ENCODE data around the gene PPP1R7. TPM values are rescaled to one million over a fixed set of nuclear protein-coding genes. Genes with fewer than 3 reads are reported as not detected.

Gene PPP1R7
- total RNA-seq, 2 donors from 2014 or later: 89.1 to 97.8 TPM

GRCh38 chr2:241224018-241224850, 74.0 kb downstream of the PPP1R7 start:
- Mint-ChIP-seq H3K4me3 (no peak overlapping the region), H3K9me3 (no peaks in the 10 kb centered on the region), H3K4me1 (ENCODE audit: low read depth) (peaks cover 15% of the 10 kb centered on the region), H3K36me3 (ENCODE audit: insufficient read depth in 2 of 2) (peaks cover 2 to 7% of the 10 kb centered on the region in 2 donors), H3K27ac (no peak overlapping the region), H3K27me3 (ENCODE audit: low read depth) (peaks cover 10% of the 10 kb centered on the region)
- ATAC-seq (replicated peaks in 1 of 2) (peak; percentile 12 to 32), DNase-seq (no peak)

DNA sequence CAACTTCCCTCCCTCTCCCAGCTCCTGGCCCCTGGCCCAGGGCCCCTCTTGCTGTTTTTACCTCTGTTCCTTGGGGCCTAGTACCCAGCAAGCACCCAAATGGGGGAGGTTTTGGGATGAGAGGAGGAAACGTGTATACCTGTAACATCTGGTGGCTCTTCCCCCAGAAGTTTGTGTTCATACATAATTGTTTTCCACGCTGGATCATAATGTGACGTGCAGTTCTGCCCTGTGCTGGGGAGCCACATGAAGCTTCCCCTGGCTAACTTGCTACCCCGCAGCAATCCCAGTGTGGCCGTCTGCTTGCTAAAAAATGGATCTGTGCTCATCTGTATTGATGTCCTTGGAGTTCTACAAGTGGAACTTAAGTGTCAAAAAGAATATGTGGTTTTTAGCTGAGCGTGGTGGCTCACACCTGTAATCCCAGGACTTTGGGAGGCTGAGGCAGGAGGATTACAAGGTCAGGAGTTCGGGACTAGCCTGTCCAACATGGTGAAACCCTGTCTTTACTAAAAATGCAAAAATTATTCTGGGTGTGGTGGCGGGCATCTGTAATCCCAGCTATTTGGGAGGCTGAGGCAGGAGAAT, 74.7 kb downstream of the PPP1R7 start:
- Mint-ChIP-seq H3K4me3 (no peak overlapping the region), H3K27me3 (ENCODE audit: low read depth) (peaks cover 3% of the 10 kb centered on the region), H3K27ac (no peak overlapping the region), H3K4me1 (ENCODE audit: low read depth) (peaks cover 8% of the 10 kb centered on the region), H3K36me3 (ENCODE audit: insufficient read depth in 2 of 2) (peaks cover 2 to 6% of the 10 kb centered on the region in 2 donors), H3K9me3 (no peaks in the 10 kb centered on the region)
- ATAC-seq (replicated peaks in 1 of 2): no peak
- DNase-seq: no peak

DNA sequence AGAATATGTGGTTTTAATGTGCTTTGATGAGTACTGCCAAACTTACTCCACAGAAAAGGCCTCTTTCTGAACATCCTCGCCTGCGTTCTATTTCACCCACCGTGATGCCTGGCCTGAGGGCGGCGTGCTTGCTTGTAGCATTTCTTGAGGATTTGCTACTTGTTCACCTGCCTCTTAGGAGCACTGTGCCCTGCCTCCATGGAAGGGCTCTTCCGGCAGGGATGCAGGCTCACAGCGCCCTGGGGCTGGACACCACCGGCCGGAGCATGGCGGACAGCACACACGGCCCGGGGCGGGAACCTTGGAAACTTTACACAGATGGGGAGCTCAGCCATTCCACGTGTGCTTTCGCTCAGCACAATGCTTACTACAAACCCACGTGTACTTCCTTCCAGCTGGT, 75.3 kb downstream of the PPP1R7 start:
- Mint-ChIP-seq H3K27me3 (ENCODE audit: low read depth) (no peaks in the 10 kb centered on the region), H3K4me1 (ENCODE audit: low read depth) (peaks cover 7% of the 10 kb centered on the region), H3K4me3 (no peak overlapping the region), H3K9me3 (no peaks in the 10 kb centered on the region), H3K27ac (no peak overlapping the region), H3K36me3 (ENCODE audit: insufficient read depth in 2 of 2) (peaks cover 2 to 5% of the 10 kb centered on the region in 2 donors)
- no peak for DNase-seq
- no peak for ATAC-seq (replicated peaks in 1 of 2)

DNA sequence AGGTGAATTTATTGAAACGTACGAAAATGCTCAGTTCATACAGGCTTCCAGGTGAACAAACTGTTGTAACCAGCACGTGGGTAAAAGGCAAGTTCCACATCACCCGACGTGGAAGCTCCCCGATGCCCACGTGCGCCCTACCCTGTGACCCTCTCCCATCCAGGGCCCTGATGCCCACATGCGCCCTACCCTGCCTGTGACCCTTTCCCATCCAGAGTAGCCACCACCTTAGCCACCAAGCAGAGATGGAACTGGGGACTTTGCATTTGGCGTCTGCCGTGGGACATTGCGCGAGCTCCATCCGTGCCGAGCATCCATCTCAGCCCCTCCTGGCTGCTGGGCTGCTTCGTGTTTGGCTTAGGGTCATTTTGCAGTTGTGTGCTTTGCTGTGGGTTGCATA, 75.7 kb downstream of the PPP1R7 start:
- ATAC-seq (replicated peaks in 1 of 2): no peak
- no peak overlapping the region for H3K27ac Mint-ChIP-seq
- DNase-seq: no peak
- H3K4me3 Mint-ChIP-seq: no peak overlapping the region
- H3K9me3 Mint-ChIP-seq: no peaks in the 10 kb centered on the region
- no peaks in the 10 kb centered on the region for H3K27me3 Mint-ChIP-seq (ENCODE audit: low read depth)
- peaks cover 2 to 8% of the 10 kb centered on the region in 2 donors for H3K36me3 Mint-ChIP-seq (ENCODE audit: insufficient read depth in 2 of 2)
- H3K4me1 Mint-ChIP-seq (ENCODE audit: low read depth): peaks cover 7% of the 10 kb centered on the region

GRCh38 chr2:241226723-241227572, 76.7 kb downstream of the PPP1R7 start:
- no peak for DNase-seq
- Mint-ChIP-seq H3K4me3 (no peak overlapping the region), H3K36me3 (ENCODE audit: insufficient read depth in 2 of 2) (peaks cover 7 to 15% of the 10 kb centered on the region in 2 donors), H3K9me3 (no peaks in the 10 kb centered on the region), H3K27ac (no peak overlapping the region), H3K27me3 (ENCODE audit: low read depth) (no peaks in the 10 kb centered on the region), H3K4me1 (ENCODE audit: low read depth) (peaks cover 7% of the 10 kb centered on the region)
- ATAC-seq (replicated peaks in 1 of 2): no peak

GRCh38 chr2:241227594-241227993, 77.3 kb downstream of the PPP1R7 start:
- Mint-ChIP-seq H3K27ac (no peak overlapping the region), H3K4me3 (no peak overlapping the region), H3K27me3 (ENCODE audit: low read depth) (no peaks in the 10 kb centered on the region), H3K9me3 (no peaks in the 10 kb centered on the region), H3K36me3 (ENCODE audit: insufficient read depth in 2 of 2) (peaks cover 7 to 18% of the 10 kb centered on the region in 2 donors), H3K4me1 (ENCODE audit: low read depth) (peaks cover 7% of the 10 kb centered on the region)
- DNase-seq (no peak), ATAC-seq (replicated peaks in 1 of 2) (no peak)

GRCh38 chr2:241228081-241228859, 78.0 kb downstream of the PPP1R7 start:
- Mint-ChIP-seq H3K27me3 (ENCODE audit: low read depth) (no peaks in the 10 kb centered on the region), H3K9me3 (no peaks in the 10 kb centered on the region), H3K27ac (no peak overlapping the region), H3K36me3 (ENCODE audit: insufficient read depth in 2 of 2) (peaks cover 7 to 22% of the 10 kb centered on the region in 2 donors), H3K4me1 (ENCODE audit: low read depth) (peaks cover 4% of the 10 kb centered on the region), H3K4me3 (no peak overlapping the region)
- DNase-seq: no peak
- ATAC-seq (replicated peaks in 1 of 2): no peak

GRCh38 chr2:241228860-241229516, 78.7 kb downstream of the PPP1R7 start:
- Mint-ChIP-seq H3K4me1 (ENCODE audit: low read depth) (no peaks in the 10 kb centered on the region), H3K9me3 (no peaks in the 10 kb centered on the region), H3K27me3 (ENCODE audit: low read depth) (no peaks in the 10 kb centered on the region), H3K4me3 (no peak overlapping the region), H3K27ac (no peak overlapping the region), H3K36me3 (ENCODE audit: insufficient read depth in 2 of 2) (peaks cover 11 to 25% of the 10 kb centered on the region in 2 donors)
- no peak for ATAC-seq (replicated peaks in 1 of 2)
- no peak for DNase-seq

DNA sequence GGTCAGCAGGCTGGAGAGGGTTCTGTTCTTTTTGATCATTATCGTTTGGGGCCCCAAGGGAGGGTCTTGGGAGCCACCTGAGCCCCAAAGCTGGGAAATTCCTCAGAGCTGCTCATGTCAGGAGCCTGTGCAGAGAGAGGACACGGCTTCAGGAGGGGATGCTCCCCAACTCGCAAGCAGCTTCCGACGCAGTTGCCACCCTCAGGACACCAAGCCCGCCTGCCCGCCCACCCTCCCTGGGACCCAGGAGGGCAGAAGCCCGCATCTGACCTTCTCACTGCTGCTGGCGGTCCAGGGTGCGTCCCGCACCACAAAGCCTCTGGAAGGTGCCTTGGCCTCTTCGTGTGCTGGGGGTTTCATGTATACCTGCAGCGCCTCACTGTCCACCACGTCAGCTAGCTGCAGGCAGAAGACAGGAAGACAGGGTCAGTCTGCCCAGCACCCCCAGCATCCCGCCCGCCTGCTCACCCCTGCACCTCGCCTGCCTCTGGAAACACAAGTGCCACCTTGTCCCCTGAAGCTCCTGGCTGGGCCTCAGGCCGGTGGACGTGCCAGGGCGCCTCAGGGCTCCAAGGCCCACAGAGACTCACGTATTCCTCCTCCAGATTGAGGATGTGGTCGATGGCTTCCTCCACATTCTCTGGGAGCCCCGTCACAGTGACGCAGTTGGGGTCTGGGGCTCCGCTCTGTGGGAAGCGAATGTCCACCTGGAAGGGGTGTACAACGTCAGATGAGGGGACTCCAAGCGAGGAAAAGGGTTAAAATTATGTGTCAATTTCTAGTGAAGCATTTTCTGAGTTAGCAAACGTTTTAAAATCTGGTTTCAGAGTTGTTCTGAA, 79.5 kb downstream of the PPP1R7 start:
- no peak for ATAC-seq (replicated peaks in 1 of 2)
- H3K27me3 Mint-ChIP-seq (ENCODE audit: low read depth): no peaks in the 10 kb centered on the region
- no peaks in the 10 kb centered on the region for H3K9me3 Mint-ChIP-seq
- H3K4me1 Mint-ChIP-seq (ENCODE audit: low read depth): no peaks in the 10 kb centered on the region
- H3K4me3 Mint-ChIP-seq: no peak overlapping the region
- H3K36me3 Mint-ChIP-seq (ENCODE audit: insufficient read depth in 2 of 2): peaks cover 11 to 28% of the 10 kb centered on the region in 2 donors
- DNase-seq: no peak
- H3K27ac Mint-ChIP-seq: no peak overlapping the region

DNA sequence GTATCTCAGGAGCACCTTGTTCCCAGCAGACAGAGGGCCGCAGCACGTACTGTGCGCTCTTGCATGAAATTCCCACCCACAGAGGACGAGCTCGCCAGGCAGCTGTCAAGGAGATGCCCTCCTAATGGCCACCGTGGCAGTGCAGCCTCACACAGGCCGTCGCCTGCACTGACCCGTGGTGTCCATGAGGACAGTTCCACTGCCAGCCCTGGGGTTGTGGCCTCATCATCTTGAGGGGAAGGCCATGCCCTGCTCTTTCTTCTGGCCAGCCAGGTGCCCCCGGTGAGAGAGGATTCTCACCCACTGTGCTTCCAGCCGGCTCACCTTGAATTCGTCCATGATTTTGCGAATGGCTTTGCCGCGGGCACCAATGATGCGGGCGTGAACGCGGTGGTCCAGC, 80.2 kb downstream of the PPP1R7 start:
- peaks cover 11 to 28% of the 10 kb centered on the region in 2 donors for H3K36me3 Mint-ChIP-seq (ENCODE audit: insufficient read depth in 2 of 2)
- H3K4me3 Mint-ChIP-seq: no peak overlapping the region
- no peak for ATAC-seq (replicated peaks in 1 of 2)
- no peaks in the 10 kb centered on the region for H3K9me3 Mint-ChIP-seq
- no peaks in the 10 kb centered on the region for H3K4me1 Mint-ChIP-seq (ENCODE audit: low read depth)
- no peak for DNase-seq
- H3K27ac Mint-ChIP-seq: no peak overlapping the region
- no peaks in the 10 kb centered on the region for H3K27me3 Mint-ChIP-seq (ENCODE audit: low read depth)

- DNase-seq (no peak), ATAC-seq (replicated peaks in 1 of 2) (peak in 1 of 2 donors; percentile 15)
- Mint-ChIP-seq H3K4me1 (ENCODE audit: low read depth) (no peaks in the 10 kb centered on the region), H3K36me3 (ENCODE audit: insufficient read depth in 2 of 2) (peaks cover 12 to 38% of the 10 kb centered on the region in 2 donors), H3K27me3 (ENCODE audit: low read depth) (no peaks in the 10 kb centered on the region), H3K27ac (no peak overlapping the region), H3K4me3 (no peak overlapping the region), H3K9me3 (no peaks in the 10 kb centered on the region)
These were observed 82.7 kb downstream of the PPP1R7 start for GRCh38 chr2:241232736-241233575.
